Trophoblast cell (in vitro differentiated cells and primary cell): ENCODE measurements around the gene KCNMA1.

ENCODE experiments used
- DNase-seq, 2 donors: peaks; one replicate each; pipeline ENCODE4 v3.0.0-alpha.2; 2016
- H2AFZ ChIP-seq: 2 replicates; pipeline ENCODE4 v1.6.1; 2013; ENCODE audit warnings: low read length, moderate library complexity, mild to moderate bottlenecking; ENCODE audit not compliant: insufficient read depth, poor library complexity
- H2AK5ac ChIP-seq: 2 replicates; pipeline ENCODE4 v1.6.1; 2013; ENCODE audit warnings: mild to moderate bottlenecking, low read length
- H2BK120ac ChIP-seq: 2 replicates; pipeline ENCODE4 v1.6.1; 2013; ENCODE audit warnings: low read length, mild to moderate bottlenecking, moderate library complexity; ENCODE audit not compliant: insufficient read depth, poor library complexity
- H2BK12ac ChIP-seq: 2 replicates; pipeline ENCODE4 v1.6.1; 2013; ENCODE audit warnings: mild to moderate bottlenecking, low read length, moderate library complexity
- H2BK5ac ChIP-seq: 2 replicates; pipeline ENCODE4 v1.6.1; 2013; ENCODE audit warnings: low read length, low read depth, moderate library complexity, mild to moderate bottlenecking; ENCODE audit not compliant: poor library complexity
- H3K14ac ChIP-seq: 2 replicates; pipeline ENCODE4 v1.6.1; 2013; ENCODE audit warnings: mild to moderate bottlenecking, low read length
- H3K18ac ChIP-seq: 2 replicates; pipeline ENCODE4 v1.6.1; 2013; ENCODE audit warnings: mild to moderate bottlenecking, low read length
- H3K23ac ChIP-seq: 2 replicates; pipeline ENCODE4 v1.6.1; 2013; ENCODE audit warnings: low read length
- H3K27ac ChIP-seq: 2 replicates; pipeline ENCODE4 v1.5.1; 2013; ENCODE audit warnings: low read depth, mild to moderate bottlenecking, inconsistent platforms, low read length, moderate library complexity
- H3K27me3 ChIP-seq: 2 replicates; pipeline ENCODE4 v1.6.1; 2013; ENCODE audit warnings: inconsistent platforms, mild to moderate bottlenecking, low read length, moderate library complexity; ENCODE audit not compliant: insufficient read depth
- H3K36me3 ChIP-seq, 2 experiments: 1 replicate in 1 of 2; 2 replicates in 1 of 2; pipeline ENCODE4 v1.6.1; 2013; ENCODE audit warnings: low read length in 2 of 2, mild to moderate bottlenecking in 2 of 2, moderate library complexity in 1 of 2; ENCODE audit not compliant: insufficient read depth in 2 of 2, control insufficient read depth in 1 of 2
- H3K4ac ChIP-seq: 2 replicates; pipeline ENCODE4 v1.6.1; 2013; ENCODE audit warnings: low read depth, mild to moderate bottlenecking, low read length, moderate library complexity
- H3K4me1 ChIP-seq, 2 experiments: 1 replicate in 1 of 2; 2 replicates in 1 of 2; pipeline ENCODE4 v1.6.1; 2013; ENCODE audit warnings: low read length in 2 of 2, mild to moderate bottlenecking in 2 of 2, moderate library complexity in 1 of 2; ENCODE audit not compliant: insufficient read depth in 2 of 2, control insufficient read depth in 1 of 2
- H3K4me2 ChIP-seq: 2 replicates; pipeline ENCODE4 v1.6.1; 2013; ENCODE audit warnings: inconsistent platforms, mild to moderate bottlenecking, low read length, moderate library complexity
- H3K4me3 ChIP-seq: 2 replicates; pipeline ENCODE4 v1.5.1; 2013; ENCODE audit warnings: mild to moderate bottlenecking, low read depth, low read length, inconsistent platforms
- H3K79me1 ChIP-seq: one replicate; pipeline ENCODE4 v1.6.1; 2013; ENCODE audit warnings: low read length
- H3K79me2 ChIP-seq: 2 replicates; pipeline ENCODE4 v1.6.1; 2013; ENCODE audit warnings: low read length, mild to moderate bottlenecking; ENCODE audit not compliant: control insufficient read depth, insufficient read depth, poor library complexity
- H3K9ac ChIP-seq: 2 replicates; pipeline ENCODE4 v1.6.1; 2013; ENCODE audit warnings: mild to moderate bottlenecking, low read length
- H3K9me3 ChIP-seq: 2 replicates; pipeline ENCODE4 v1.6.1; 2013; ENCODE audit warnings: low read depth, mild to moderate bottlenecking, control low read depth, inconsistent platforms, low read length; ENCODE audit not compliant: insufficient read depth
- H4K12ac ChIP-seq: 2 replicates; pipeline ENCODE4 v1.6.1; 2013; ENCODE audit warnings: low read depth, mild to moderate bottlenecking, low read length, moderate library complexity
- H4K8ac ChIP-seq: 2 replicates; pipeline ENCODE4 v1.6.1; 2013; ENCODE audit warnings: low read depth, mild to moderate bottlenecking, low read length, moderate library complexity
- H4K91ac ChIP-seq: one replicate; pipeline ENCODE4 v1.6.1; 2013; ENCODE audit warnings: low read depth, mild to moderate bottlenecking, low read length, moderate library complexity
- WGBS: extraction: QIAGEN DNeasy Blood & Tissue Kit; methylation state at CpG from one replicate; pipeline ENCODE4 v1.1.7; 2013; ENCODE audit warnings: missing lambda C conversion rate; ENCODE audit not compliant: insufficient read length, insufficient coverage; ENCODE audit errors: extremely low coverage; 5-methylcytosine and 5-hydroxymethylcytosine counted together

KCNMA1 gene

DNA sequence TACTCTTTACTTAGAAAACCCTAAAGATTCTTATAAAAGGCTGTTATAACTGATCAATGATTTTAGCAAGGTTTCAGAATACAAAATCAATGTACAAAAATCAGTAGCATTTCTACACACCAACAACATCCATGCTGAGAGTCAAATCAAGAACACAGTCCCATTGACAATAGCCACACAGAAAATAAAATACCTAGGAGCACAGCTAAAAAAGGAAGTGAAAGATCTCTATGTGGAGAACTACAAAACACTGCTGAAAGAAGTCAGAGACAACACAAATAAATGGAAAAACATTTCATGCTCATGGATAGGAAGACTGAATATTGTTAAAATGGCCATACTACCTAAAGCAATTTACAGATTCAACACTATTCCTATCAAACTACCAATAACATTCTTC, 427.0 kb downstream of the KCNMA1 start:
- no peak for DNase-seq
- Histone ChIP-seq H3K4ac (no peak overlapping the region), H3K4me2 (no peak overlapping the region), H3K4me1 (peaks cover 0 to 8% of the 10 kb centered on the region in 2 experiments), H3K18ac (no peak overlapping the region), H3K9me3 (no peaks in the 10 kb centered on the region), H2AFZ (no peak overlapping the region), H3K27ac (no peak overlapping the region), H2BK120ac (no peak overlapping the region), H4K12ac (no peak overlapping the region), H3K9ac (no peak overlapping the region), H2BK12ac (no peak overlapping the region), H3K23ac (no peak overlapping the region), H3K36me3 (no peaks in the 10 kb centered on the region), H3K27me3 (no peaks in the 10 kb centered on the region), H3K14ac (no peak overlapping the region), H4K91ac (no peak overlapping the region), H2AK5ac (no peak overlapping the region), H2BK5ac (no peak overlapping the region), H3K79me1 (peaks cover 15% of the 10 kb centered on the region), H3K4me3 (no peak overlapping the region), H3K79me2 (no peaks in the 10 kb centered on the region), H4K8ac (no peak overlapping the region)

DNA sequence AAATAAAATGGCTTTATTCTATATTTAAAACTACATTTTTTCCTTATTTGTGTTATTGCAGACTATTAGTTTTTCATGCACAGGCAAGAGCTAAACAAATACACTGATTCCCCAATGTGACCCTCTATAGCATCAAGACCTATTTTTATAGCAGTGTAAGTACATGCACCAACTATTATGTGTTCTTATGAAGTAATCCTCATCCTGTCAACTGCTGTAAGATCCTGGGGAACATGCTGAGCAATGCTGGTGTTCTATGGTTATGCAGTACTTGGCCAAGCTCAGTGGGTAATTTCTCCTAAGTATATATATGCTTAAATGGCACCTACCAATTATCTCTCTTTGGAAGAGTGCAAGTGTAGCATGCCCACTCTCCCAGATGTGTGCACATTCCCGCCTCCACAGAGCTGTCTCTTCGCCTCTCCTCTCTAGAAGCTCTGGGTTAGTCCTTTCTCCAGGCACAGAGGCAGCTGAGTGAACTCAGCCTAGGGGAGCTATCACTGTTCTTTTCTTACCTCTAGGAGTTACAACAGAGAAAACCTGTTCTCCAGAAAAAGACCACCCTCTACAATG, 428.8 kb downstream of the KCNMA1 start:
- Histone ChIP-seq H4K12ac (no peak overlapping the region), H3K27ac (peak overlapping the region; percentile 64), H3K79me1 (peaks cover 18% of the 10 kb centered on the region), H4K91ac (peak overlapping the region; percentile 20), H3K14ac (no peak overlapping the region), H3K36me3 (no peaks in the 10 kb centered on the region), H2AFZ (no peak overlapping the region), H2BK12ac (peak overlapping the region; percentile 12), H3K9me3 (no peaks in the 10 kb centered on the region), H3K4me1 (peaks cover under 1 to 6% of the 10 kb centered on the region in 2 experiments), H3K4me2 (no peak overlapping the region), H3K27me3 (no peaks in the 10 kb centered on the region), H3K9ac (no peak overlapping the region), H2AK5ac (no peak overlapping the region), H3K18ac (peak overlapping the region; percentile 2), H4K8ac (no peak overlapping the region), H2BK120ac (peak overlapping the region; percentile 44), H3K23ac (no peak overlapping the region), H3K79me2 (peaks cover 2% of the 10 kb centered on the region), H2BK5ac (peak overlapping the region; percentile 42), H3K4me3 (no peak overlapping the region), H3K4ac (peak overlapping the region; percentile 2)
- DNase-seq: no peak
- no CpG with 5 or more reads among the region's 2 CpGs for WGBS

DNA sequence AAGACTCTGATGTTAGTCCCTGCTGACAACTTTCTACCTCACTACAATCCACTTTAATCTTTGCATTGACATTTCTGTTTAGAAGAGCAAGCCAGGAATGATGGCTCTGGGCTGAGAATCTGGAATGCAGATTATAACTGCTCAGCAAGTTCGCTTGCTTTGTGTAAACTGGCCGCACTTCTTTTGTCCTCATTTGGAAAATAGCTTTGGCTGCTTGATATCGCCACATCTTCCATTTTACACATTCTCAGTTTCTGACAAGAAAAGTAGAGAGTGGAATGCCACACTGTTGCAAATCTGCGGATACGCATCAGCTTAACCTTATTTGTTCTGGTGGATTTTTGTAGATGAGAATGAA, 429.8 kb downstream of the KCNMA1 start:
- Histone ChIP-seq H3K27me3 (no peaks in the 10 kb centered on the region), H4K91ac (no peak overlapping the region), H3K18ac (no peak overlapping the region), H2BK120ac (peak overlapping the region; percentile 27), H3K79me1 (peaks cover 24% of the 10 kb centered on the region), H3K79me2 (peaks cover 2% of the 10 kb centered on the region), H3K4me1 (peaks cover 7 to 13% of the 10 kb centered on the region in 2 experiments), H3K4ac (no peak overlapping the region), H3K9me3 (no peaks in the 10 kb centered on the region), H3K14ac (no peak overlapping the region), H3K36me3 (no peaks in the 10 kb centered on the region), H3K9ac (no peak overlapping the region), H3K4me2 (peak overlapping the region; percentile 8), H2BK12ac (no peak overlapping the region), H4K8ac (no peak overlapping the region), H4K12ac (no peak overlapping the region), H2AFZ (no peak overlapping the region), H3K27ac (peak overlapping the region; percentile 93), H3K4me3 (no peak overlapping the region), H2BK5ac (no peak overlapping the region), H3K23ac (no peak overlapping the region), H2AK5ac (no peak overlapping the region)
- peak; percentile 85 to 96 for DNase-seq
- no CpG with 5 or more reads among the region's 5 CpGs for WGBS

DNA sequence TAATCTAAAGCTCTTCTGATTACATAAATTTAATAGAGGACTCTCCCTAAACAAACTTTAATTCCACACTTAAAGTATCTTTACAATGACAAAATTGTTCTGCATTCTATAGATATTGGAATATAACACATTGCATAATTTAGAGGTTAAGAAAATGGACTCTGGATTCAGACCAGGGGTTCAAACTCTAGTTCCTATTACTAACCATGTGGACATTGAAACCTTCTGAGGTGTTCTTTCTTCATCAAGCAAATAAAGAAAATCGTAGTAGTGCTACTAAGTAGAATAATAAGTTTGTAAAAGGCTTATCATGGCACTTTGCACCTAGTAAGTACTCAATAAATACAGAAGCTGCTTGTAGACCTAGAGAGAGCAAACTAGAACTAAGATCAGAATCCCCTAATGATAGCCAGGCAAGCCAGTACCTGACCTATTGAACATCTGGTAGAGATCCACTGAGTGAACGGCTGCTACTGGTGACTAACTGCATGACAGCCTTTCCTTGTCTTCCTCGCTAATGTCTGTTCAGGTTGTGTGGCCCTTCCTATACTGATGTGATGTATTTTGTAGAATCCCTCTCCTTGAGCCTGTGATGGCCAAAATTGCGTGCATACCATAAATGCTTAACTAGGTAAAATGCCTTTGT, 430.3 kb downstream of the KCNMA1 start:
- Histone ChIP-seq H2AFZ (no peak overlapping the region), H4K91ac (no peak overlapping the region), H3K79me1 (peaks cover 27% of the 10 kb centered on the region), H2BK12ac (no peak overlapping the region), H2BK120ac (no peak overlapping the region), H3K36me3 (no peaks in the 10 kb centered on the region), H3K9ac (no peak overlapping the region), H3K18ac (no peak overlapping the region), H3K14ac (no peak overlapping the region), H3K4me3 (no peak overlapping the region), H3K79me2 (peaks cover 2% of the 10 kb centered on the region), H3K9me3 (no peaks in the 10 kb centered on the region), H2BK5ac (peak overlapping the region; percentile 14), H3K27me3 (no peaks in the 10 kb centered on the region), H2AK5ac (no peak overlapping the region), H4K8ac (no peak overlapping the region), H3K4me2 (peak overlapping the region; percentile 4), H3K4me1 (peaks cover 7 to 14% of the 10 kb centered on the region in 2 experiments), H4K12ac (no peak overlapping the region), H3K4ac (no peak overlapping the region), H3K23ac (no peak overlapping the region), H3K27ac (peak overlapping the region; percentile 93)
- no peak for DNase-seq
- WGBS: no CpG with 5 or more reads among the region's 4 CpGs
